DOHH2 (cell line): ENCODE measurements around the gene CDK5.

ENCODE experiments used
- EZH2phosphoT487 ChIP-seq: fragments of 200-600 bp; sonication (generic); IDR thresholded peaks from 2 replicates; pipeline ENCODE4 v1.6.1; 2017; ENCODE audit warnings: borderline replicate concordance, mild to moderate bottlenecking, antibody characterized with exemption, low read length, moderate library complexity, mixed read lengths
- TF ChIP-seq, protein P1 (sequence below): fragments of 200-600 bp; sonication (generic); IDR thresholded peaks from one replicate; pipeline ENCODE4 v1.5.1; 2014; ENCODE audit warnings: antibody characterized with exemption, mild to moderate bottlenecking, low read depth, low read length; ENCODE audit not compliant: poor library complexity, severe bottlenecking

DNA sequence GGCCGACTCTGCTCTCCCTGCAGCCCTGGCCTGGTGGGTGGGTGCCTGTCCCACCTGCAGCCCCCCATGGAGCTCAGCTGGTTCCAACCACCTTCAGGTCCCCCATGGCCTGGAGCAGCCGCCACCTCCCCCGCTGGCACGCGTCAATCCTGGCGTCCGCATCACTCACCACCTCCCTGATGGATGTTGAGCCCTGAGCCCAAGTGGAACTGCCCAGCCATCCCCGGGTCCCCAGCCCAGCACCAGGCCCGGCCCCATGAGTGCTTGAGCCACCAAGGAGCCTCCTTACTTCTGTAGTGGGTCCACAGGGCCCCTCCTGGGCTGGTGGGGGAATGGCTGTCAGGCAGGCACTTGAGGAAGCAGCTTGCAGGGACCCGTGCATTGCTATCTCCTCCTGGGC is 43.2 kb upstream of the CDK5 start:
- TF ChIP-seq, protein P1, sequence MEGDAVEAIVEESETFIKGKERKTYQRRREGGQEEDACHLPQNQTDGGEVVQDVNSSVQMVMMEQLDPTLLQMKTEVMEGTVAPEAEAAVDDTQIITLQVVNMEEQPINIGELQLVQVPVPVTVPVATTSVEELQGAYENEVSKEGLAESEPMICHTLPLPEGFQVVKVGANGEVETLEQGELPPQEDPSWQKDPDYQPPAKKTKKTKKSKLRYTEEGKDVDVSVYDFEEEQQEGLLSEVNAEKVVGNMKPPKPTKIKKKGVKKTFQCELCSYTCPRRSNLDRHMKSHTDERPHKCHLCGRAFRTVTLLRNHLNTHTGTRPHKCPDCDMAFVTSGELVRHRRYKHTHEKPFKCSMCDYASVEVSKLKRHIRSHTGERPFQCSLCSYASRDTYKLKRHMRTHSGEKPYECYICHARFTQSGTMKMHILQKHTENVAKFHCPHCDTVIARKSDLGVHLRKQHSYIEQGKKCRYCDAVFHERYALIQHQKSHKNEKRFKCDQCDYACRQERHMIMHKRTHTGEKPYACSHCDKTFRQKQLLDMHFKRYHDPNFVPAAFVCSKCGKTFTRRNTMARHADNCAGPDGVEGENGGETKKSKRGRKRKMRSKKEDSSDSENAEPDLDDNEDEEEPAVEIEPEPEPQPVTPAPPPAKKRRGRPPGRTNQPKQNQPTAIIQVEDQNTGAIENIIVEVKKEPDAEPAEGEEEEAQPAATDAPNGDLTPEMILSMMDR, result no peak
- TF ChIP-seq EZH2phosphoT487, result no peak
